Neural cell (in vitro differentiated cells): Measurements from ENCODE around the gene RCAN3. TPM values are rescaled to one million over a fixed set of nuclear protein-coding genes. Genes with fewer than 3 reads are reported as not detected.

Experiments used
- H2AFZ ChIP-seq: fragments of 200-600, 300-800 bp; sonication (generic), shearing (Covaris generic); 2 replicates; pipeline ENCODE4 v1.6.0; 2014; ENCODE audit warnings: low read depth, mild to moderate bottlenecking, antibody characterized with exemption, low read length, moderate library complexity
- H3F3A ChIP-seq: fragments of 200-600 bp; shearing (Covaris generic); 2 replicates; pipeline ENCODE4 v1.6.1; 2016; ENCODE audit warnings: mild to moderate bottlenecking, moderate library complexity, mixed read lengths, antibody characterized with exemption, low read length; ENCODE audit not compliant: insufficient read depth, poor library complexity, severe bottlenecking
- H3K27ac ChIP-seq: fragments of 200-600, 300-800 bp; sonication (generic), shearing (Covaris generic); 2 replicates; pipeline ENCODE4 v1.5.1; 2014; ENCODE audit warnings: mild to moderate bottlenecking, low read length, moderate library complexity
- H3K27me3 ChIP-seq: fragments of 300-800, 200-600 bp; sonication (generic), shearing (Covaris generic); 2 replicates; pipeline ENCODE4 v1.6.0; 2014; ENCODE audit warnings: mild to moderate bottlenecking, low read depth, low read length, moderate library complexity; ENCODE audit not compliant: insufficient read depth
- H3K36me3 ChIP-seq: fragments of 300-800, 200-600 bp; sonication (generic), shearing (Covaris generic); 2 replicates; pipeline ENCODE4 v1.5.1; 2014; ENCODE audit warnings: mild to moderate bottlenecking, antibody characterized with exemption, low read length, moderate library complexity; ENCODE audit not compliant: insufficient read depth
- H3K4me2 ChIP-seq: fragments of 300-800, 200-600 bp; sonication (generic), shearing (Covaris generic); 2 replicates; pipeline ENCODE4 v1.6.0; 2014; ENCODE audit warnings: mild to moderate bottlenecking, low read length
- H3K4me3 ChIP-seq: fragments of 300-800, 200-600 bp; sonication (generic), shearing (Covaris generic); 2 replicates; pipeline ENCODE4 v1.5.1; 2014; ENCODE audit warnings: mild to moderate bottlenecking, low read length, moderate library complexity
- H3K79me2 ChIP-seq: fragments of 200-600 bp; shearing (Covaris generic); replicated peaks from 2 replicates; pipeline ENCODE4 v1.6.0; 2014; ENCODE audit warnings: mild to moderate bottlenecking, low read length, moderate library complexity; ENCODE audit not compliant: insufficient read depth
- H3K9ac ChIP-seq: fragments of 300-800, 200-600 bp; sonication (generic), shearing (Covaris generic); 2 replicates; pipeline ENCODE4 v1.6.1; 2016; ENCODE audit warnings: mild to moderate bottlenecking, low read length, mixed read lengths
- H3K9me2 ChIP-seq: fragments of 200-600 bp; shearing (Covaris generic); 2 replicates; pipeline ENCODE4 v1.6.1; 2016; ENCODE audit warnings: mild to moderate bottlenecking, low read length, mixed read lengths; ENCODE audit not compliant: insufficient read depth
- H3K9me3 ChIP-seq: fragments of 200-600, 300-800 bp; sonication (generic), shearing (Covaris generic); 2 replicates; pipeline ENCODE4 v1.6.1; 2016; ENCODE audit warnings: mild to moderate bottlenecking, mixed run types, low read length, moderate library complexity, mixed read lengths
- H4K20me1 ChIP-seq: fragments of 200-600 bp; shearing (Covaris generic); 2 replicates; pipeline ENCODE4 v1.6.1; 2016; ENCODE audit warnings: mild to moderate bottlenecking, mixed run types; ENCODE audit not compliant: insufficient read depth
- EP300 ChIP-seq: fragments of 450-650 bp; conservative IDR thresholded peaks from 2 replicates; pipeline ENCODE4 v1.6.1; 2014; ENCODE audit warnings: antibody characterized with exemption, mild to moderate bottlenecking, moderate library complexity; ENCODE audit not compliant: poor library complexity, severe bottlenecking
- EZH2 ChIP-seq: fragments of 200-600, 300-800 bp; shearing (Covaris generic), sonication (generic); IDR thresholded peaks from 2 replicates; pipeline ENCODE4 v1.6.1; 2014; ENCODE audit warnings: antibody characterized with exemption, low read length, borderline replicate concordance, mild to moderate bottlenecking; ENCODE audit not compliant: insufficient read depth, poor library complexity, severe bottlenecking
- MXI1 ChIP-seq: fragments of 450-650 bp; conservative IDR thresholded peaks from 2 replicates; pipeline ENCODE4 v1.6.1; 2014; ENCODE audit warnings: antibody characterized with exemption, mild to moderate bottlenecking; ENCODE audit not compliant: poor library complexity, severe bottlenecking
- POLR2AphosphoS5 ChIP-seq: IDR thresholded peaks from 2 replicates; pipeline ENCODE4 v1.6.1; 2012
- RAD21 ChIP-seq: fragments of 450-650 bp; conservative IDR thresholded peaks from 2 replicates; pipeline ENCODE4 v1.6.1; 2014; ENCODE audit warnings: antibody characterized with exemption, mild to moderate bottlenecking, moderate library complexity
- SMC3 ChIP-seq: fragments of 450-650 bp; conservative IDR thresholded peaks from 2 replicates; pipeline ENCODE4 v1.6.1; 2014; ENCODE audit warnings: antibody characterized with exemption, mild to moderate bottlenecking, moderate library complexity; ENCODE audit not compliant: poor library complexity
- TAF1 ChIP-seq: IDR thresholded peaks from 2 replicates; pipeline ENCODE4 v1.6.1; 2012; ENCODE audit warnings: low read depth
- polyA plus RNA-seq: library from polyadenylated mRNA; depleted of rRNA; stranded (reverse); fragments of >200 nt; gene quantifications from 2 replicates; pipeline ENCODE4 v1.2.3, GENCODE V29; 2014
- TF ChIP-seq, protein P1 (sequence below): IDR thresholded peaks from 2 replicates; pipeline ENCODE4 v1.6.1; 2012; ENCODE audit warnings: borderline replicate concordance
- TF ChIP-seq, protein P2 (sequence below): fragments of 450-650 bp; IDR thresholded peaks from 2 replicates; pipeline ENCODE4 v1.5.1; 2014; ENCODE audit warnings: antibody characterized with exemption, mild to moderate bottlenecking, moderate library complexity; ENCODE audit not compliant: poor library complexity, severe bottlenecking

The RCAN3 gene
- polyA plus RNA-seq, 1 donor from 2014 or later = 31.4 TPM

DNA sequence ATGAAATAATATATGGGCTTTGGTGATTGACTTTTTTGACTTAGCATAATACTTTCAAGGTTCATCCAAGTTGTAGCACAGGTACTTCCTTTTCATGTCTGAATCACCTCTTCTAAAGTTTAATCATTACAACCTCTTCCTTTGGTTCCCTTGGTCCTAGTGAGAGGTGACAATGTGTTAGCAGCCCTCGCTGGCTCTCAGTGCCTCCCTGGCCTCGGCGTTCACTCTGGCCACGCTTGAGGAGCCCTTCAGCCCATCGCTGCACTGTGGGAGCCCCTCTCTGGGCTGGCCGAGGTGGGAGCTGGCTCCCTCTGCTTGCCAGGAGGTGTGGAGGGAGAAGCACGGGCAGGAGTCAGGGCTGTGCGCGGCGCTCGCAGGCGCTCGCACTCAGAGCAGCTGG, 13.0 kb upstream of the RCAN3 start:
- H3K79me2 ChIP-seq = no peaks in the 10 kb centered on the region
- no peak overlapping the region for H3K9ac ChIP-seq
- no peaks in the 10 kb centered on the region for H4K20me1 ChIP-seq
- H3K27ac ChIP-seq = no peak overlapping the region
- no peaks in the 10 kb centered on the region for H3K27me3 ChIP-seq
- no peaks in the 10 kb centered on the region for H3F3A ChIP-seq
- no peaks in the 10 kb centered on the region for H3K36me3 ChIP-seq
- no peaks in the 10 kb centered on the region for H3K9me2 ChIP-seq
- H3K9me3 ChIP-seq = no peaks in the 10 kb centered on the region
- no peak overlapping the region for H3K4me3 ChIP-seq
- TF ChIP-seq MXI1 = no peak
- no peak overlapping the region for H3K4me2 ChIP-seq
- no peak overlapping the region for H2AFZ ChIP-seq

DNA sequence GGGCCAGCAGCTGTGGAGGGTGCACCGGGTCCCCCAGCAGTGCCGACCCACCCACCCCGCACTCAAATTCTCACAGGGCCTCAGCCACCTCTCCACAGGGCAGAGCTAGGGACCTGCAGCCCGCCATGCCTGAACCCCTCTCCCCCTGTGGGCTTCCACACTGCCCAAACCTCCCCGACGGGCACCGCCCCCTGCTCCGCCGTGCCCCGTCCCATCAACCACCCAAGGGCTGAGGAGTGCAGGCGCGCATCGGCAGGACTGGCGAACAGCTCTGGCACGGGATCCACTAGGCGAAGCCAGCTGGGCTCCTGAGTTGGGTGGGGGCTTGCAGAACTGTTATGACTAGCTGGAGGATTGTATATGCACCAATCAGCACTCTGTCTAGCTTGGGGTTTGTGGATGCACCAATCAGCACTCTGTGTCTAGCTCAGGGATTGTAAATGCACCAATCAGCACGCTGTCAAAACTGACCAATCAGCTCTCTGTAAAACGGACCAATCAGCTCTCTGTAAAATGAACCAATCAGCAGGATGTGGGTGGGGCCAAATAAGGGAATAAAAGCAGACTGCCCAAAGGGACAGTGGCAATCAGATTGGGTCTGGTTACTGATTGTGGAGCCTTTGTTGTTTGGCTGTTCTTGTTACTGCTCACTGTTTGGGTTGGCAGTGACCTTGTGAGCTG, 12.4 kb upstream of the RCAN3 start:
- Histone ChIP-seq H3K36me3 (no peaks in the 10 kb centered on the region), H3K27me3 (no peaks in the 10 kb centered on the region), H2AFZ (no peak overlapping the region), H3K9me2 (no peaks in the 10 kb centered on the region), H3K4me2 (no peak overlapping the region), H3K9me3 (no peaks in the 10 kb centered on the region), H3F3A (no peaks in the 10 kb centered on the region), H3K4me3 (no peak overlapping the region), H4K20me1 (no peaks in the 10 kb centered on the region), H3K9ac (no peak overlapping the region), H3K27ac (no peak overlapping the region), H3K79me2 (no peaks in the 10 kb centered on the region)
- TF ChIP-seq MXI1 (no peak), TAF1 (no peak), EZH2 (no peak), SMC3 (no peak), RAD21 (no peak), EP300 (no peak), POLR2AphosphoS5 (no peak)
- TF ChIP-seq, protein P1, sequence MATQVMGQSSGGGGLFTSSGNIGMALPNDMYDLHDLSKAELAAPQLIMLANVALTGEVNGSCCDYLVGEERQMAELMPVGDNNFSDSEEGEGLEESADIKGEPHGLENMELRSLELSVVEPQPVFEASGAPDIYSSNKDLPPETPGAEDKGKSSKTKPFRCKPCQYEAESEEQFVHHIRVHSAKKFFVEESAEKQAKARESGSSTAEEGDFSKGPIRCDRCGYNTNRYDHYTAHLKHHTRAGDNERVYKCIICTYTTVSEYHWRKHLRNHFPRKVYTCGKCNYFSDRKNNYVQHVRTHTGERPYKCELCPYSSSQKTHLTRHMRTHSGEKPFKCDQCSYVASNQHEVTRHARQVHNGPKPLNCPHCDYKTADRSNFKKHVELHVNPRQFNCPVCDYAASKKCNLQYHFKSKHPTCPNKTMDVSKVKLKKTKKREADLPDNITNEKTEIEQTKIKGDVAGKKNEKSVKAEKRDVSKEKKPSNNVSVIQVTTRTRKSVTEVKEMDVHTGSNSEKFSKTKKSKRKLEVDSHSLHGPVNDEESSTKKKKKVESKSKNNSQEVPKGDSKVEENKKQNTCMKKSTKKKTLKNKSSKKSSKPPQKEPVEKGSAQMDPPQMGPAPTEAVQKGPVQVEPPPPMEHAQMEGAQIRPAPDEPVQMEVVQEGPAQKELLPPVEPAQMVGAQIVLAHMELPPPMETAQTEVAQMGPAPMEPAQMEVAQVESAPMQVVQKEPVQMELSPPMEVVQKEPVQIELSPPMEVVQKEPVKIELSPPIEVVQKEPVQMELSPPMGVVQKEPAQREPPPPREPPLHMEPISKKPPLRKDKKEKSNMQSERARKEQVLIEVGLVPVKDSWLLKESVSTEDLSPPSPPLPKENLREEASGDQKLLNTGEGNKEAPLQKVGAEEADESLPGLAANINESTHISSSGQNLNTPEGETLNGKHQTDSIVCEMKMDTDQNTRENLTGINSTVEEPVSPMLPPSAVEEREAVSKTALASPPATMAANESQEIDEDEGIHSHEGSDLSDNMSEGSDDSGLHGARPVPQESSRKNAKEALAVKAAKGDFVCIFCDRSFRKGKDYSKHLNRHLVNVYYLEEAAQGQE = no peak
- TF ChIP-seq, protein P2, sequence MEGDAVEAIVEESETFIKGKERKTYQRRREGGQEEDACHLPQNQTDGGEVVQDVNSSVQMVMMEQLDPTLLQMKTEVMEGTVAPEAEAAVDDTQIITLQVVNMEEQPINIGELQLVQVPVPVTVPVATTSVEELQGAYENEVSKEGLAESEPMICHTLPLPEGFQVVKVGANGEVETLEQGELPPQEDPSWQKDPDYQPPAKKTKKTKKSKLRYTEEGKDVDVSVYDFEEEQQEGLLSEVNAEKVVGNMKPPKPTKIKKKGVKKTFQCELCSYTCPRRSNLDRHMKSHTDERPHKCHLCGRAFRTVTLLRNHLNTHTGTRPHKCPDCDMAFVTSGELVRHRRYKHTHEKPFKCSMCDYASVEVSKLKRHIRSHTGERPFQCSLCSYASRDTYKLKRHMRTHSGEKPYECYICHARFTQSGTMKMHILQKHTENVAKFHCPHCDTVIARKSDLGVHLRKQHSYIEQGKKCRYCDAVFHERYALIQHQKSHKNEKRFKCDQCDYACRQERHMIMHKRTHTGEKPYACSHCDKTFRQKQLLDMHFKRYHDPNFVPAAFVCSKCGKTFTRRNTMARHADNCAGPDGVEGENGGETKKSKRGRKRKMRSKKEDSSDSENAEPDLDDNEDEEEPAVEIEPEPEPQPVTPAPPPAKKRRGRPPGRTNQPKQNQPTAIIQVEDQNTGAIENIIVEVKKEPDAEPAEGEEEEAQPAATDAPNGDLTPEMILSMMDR = no peak
